ENCODE measurements around the gene RARB.

RARB gene

DNA sequence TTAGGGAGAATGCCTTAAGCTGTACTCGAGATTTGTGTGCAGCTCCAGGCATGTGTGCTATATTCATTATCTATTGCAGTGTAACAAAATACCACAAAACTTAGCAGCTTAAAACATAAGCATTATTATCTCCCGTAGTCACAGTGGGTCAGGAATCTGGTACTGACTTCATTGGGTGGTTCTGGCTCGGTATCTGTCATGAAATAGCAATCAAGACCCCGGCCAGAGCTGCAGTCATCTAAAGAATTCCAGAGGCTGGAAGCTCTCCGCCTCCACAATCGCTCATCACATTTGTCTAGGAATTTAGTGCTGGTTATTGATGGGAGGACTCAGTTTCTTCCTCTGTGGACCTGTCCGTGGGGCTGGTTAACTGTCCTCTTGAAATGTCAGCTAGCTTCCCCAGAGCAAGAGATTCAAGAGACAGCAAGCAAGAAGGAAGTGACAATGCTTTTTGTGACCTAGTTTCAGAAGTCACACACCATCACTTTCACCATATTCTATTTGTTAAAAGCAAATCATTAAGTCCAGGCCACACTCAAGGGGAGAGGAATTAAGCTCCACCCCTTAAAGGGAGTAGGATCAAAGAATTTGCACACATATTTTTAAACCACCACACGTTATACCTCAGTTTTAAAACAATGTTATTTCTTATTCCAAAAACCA is 160.5 kb downstream of the RARB start:
- H3K4me1 ChIP-seq (ENCODE audit: insufficient read depth, low read length) = peaks cover 8% of the 10 kb centered on the region
- no peaks in the 10 kb centered on the region for H3K36me3 ChIP-seq (ENCODE audit: insufficient read depth, low read length)
- H3K9me3 ChIP-seq (ENCODE audit: control insufficient read depth, insufficient read depth, low read length) = no peaks in the 10 kb centered on the region
- H3K9ac ChIP-seq (ENCODE audit: low read depth, low read length) = no peak overlapping the region

DNA sequence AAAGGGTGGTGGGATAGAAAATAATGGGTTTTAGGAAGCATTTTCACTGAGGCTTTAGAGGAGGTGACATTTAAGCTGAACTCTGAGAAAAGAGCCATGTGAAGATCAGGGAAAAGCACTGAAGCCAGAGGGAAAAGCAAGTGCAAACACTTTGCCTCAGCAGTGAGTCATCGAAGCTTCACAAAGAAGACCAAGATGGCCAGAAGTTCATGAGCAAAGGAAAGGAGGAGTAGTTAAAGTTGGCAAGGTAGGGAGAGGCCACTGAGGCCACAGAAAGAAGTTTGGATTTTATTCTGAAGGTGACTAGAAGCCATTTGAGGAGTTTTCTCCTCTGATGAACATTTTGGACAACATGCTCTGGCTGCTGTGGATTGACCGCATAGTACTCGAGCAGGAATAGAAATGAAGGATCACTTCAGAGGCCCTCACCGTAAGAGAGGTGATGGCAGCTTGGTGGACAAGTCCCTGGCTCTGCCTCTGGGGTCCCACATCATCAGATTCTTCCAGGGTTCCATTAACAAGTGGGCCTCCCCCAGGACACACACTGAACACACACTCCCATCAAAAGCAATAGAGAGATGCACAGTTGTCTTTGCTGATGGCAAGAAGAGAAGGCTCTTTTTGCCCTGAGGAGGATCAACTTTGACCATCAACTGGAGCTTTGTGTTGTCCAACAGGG is 161.2 kb downstream of the RARB start:
- Histone ChIP-seq H3K9ac (ENCODE audit: low read depth, low read length) (no peak overlapping the region), H3K36me3 (ENCODE audit: insufficient read depth, low read length) (no peaks in the 10 kb centered on the region), H3K4me1 (ENCODE audit: insufficient read depth, low read length) (peaks cover 8% of the 10 kb centered on the region), H3K9me3 (ENCODE audit: control insufficient read depth, insufficient read depth, low read length) (no peaks in the 10 kb centered on the region)

DNA sequence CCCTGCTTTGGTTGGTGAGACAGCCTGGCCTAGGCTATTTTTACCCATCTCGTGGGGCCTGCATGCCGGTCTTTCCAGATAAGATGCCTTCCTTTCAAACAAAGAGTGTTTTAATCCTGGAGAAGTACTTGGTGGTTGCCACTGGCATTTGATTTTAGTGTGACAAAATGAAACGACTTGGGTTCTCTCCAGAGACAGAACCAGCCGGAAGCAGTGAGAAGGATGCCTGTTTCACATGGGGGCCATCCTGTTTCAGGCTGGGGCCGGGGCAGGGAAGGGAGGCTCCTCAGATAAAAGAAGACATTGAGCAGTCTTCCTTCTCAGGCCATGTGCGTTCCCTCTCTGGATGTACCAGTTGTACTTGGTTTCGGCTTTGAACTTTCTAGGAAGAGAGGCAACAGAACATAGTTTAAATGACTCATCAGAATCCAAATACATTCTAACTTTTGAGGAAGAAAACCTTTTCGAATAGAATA is 161.8 kb downstream of the RARB start:
- Histone ChIP-seq H3K36me3 (ENCODE audit: insufficient read depth, low read length) (no peaks in the 10 kb centered on the region), H3K9me3 (ENCODE audit: control insufficient read depth, insufficient read depth, low read length) (no peaks in the 10 kb centered on the region), H3K9ac (ENCODE audit: low read depth, low read length) (no peak overlapping the region), H3K4me1 (ENCODE audit: insufficient read depth, low read length) (peaks cover 8% of the 10 kb centered on the region)

DNA sequence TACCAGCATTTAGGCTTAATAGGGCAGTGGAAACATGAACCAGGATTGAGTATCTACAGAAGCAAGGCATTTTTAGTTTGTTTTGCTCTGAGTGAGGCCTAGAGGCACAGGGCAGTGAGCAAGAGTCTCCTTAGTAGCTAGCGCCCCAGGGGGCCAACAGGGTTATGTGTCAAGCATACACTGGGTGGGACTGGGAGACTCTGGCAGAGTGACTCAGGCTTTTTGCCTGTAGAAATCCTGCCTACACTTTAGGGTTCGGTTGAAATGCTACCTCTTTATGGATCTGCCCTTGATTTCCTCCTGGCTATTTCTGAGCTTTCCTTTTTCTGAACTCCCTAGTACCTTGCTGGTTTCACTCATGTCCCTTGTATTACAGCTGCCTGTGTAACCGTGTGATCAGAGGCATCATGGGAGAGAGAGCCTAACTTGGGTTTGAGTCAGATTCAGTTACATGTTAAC is 164.5 kb downstream of the RARB start:
- Histone ChIP-seq H3K36me3 (ENCODE audit: insufficient read depth, low read length) (no peaks in the 10 kb centered on the region), H3K9me3 (ENCODE audit: control insufficient read depth, insufficient read depth, low read length) (no peaks in the 10 kb centered on the region), H3K9ac (ENCODE audit: low read depth, low read length) (no peak overlapping the region), H3K4me1 (ENCODE audit: insufficient read depth, low read length) (peaks cover 3% of the 10 kb centered on the region)

DNA sequence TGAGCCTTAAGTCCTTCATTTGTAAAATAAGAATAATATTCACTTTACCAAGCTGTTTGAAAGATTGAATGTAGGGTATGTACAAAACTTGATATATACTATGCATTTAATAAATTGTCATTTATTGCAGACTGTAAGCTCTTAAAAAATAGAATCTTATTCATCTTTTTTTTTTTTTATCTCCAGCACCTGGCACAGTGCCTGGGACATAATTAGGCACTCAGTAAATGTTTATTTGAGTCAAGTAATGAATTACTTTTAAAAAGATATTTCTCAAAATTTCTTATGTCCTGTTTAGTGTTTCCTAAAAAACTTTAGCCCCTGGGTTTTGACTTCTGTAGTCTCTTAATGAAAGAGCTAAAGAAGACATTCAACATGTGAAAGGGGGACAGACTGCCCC is 164.9 kb downstream of the RARB start:
- no peak overlapping the region for H3K9ac ChIP-seq (ENCODE audit: low read depth, low read length)

DNA sequence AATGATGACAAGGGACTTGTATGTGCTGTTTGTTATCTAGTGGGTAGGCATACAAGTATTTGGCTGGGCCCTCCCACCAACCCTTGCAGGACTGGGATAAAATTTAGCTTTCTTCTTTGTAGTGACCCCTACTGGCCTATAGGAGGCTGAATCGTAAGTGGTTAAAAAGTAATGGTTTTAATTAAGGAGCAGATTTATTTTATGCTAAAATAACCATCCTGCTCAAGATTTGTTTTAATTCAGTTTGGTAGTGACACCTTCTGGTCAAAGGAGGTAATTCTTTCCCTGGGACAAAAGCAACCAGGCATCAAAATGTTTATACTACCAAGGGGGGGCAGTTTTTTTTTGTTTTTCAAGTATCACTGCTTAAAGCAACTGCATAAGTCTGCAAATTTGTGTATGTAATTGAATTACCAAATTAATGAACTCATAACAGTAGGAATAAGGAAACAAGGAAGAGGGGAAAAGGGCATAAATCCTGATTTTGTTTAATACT is 166.0 kb downstream of the RARB start:
- Histone ChIP-seq H3K9ac (ENCODE audit: low read depth, low read length) (no peak overlapping the region), H3K36me3 (ENCODE audit: insufficient read depth, low read length) (no peaks in the 10 kb centered on the region), H3K9me3 (ENCODE audit: control insufficient read depth, insufficient read depth, low read length) (no peaks in the 10 kb centered on the region), H3K4me1 (ENCODE audit: insufficient read depth, low read length) (peaks cover 3% of the 10 kb centered on the region)

More for the DNA sequence above, 164.9 kb downstream of the RARB start:
- H3K9me3 ChIP-seq (ENCODE audit: control insufficient read depth, insufficient read depth, low read length) = no peaks in the 10 kb centered on the region
- no peaks in the 10 kb centered on the region for H3K36me3 ChIP-seq (ENCODE audit: insufficient read depth, low read length)
- H3K4me1 ChIP-seq (ENCODE audit: insufficient read depth, low read length) = peaks cover 3% of the 10 kb centered on the region

DNA sequence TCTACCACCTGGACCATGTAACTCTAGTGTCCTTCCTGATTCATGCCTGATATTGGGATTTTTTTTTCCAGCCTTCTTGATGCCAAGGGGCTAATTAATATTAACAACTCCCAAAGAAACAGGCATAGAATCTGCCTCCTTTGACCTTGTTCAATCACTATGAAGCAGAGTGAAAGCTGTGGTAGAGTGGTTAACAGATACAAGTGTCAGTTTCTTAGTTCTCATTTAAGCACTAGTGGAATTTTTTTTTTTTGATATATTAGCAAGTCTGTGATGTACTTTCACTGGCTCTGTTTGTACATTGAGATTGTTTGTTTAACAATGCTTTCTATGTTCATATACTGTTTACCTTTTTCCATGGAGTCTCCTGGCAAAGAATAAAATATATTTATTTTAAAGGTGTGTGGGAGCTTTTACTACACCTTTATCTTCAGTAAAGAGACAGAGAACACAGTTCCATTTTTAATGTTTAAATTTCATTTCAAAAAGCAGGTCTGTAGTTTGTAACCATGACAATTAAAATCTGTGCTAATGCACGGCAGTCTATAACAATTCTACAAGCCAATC is 169.6 kb downstream of the RARB start:
- Histone ChIP-seq H3K9ac (ENCODE audit: low read depth, low read length) (no peak overlapping the region), H3K36me3 (ENCODE audit: insufficient read depth, low read length) (peaks cover 3% of the 10 kb centered on the region; the same call in 1 of the 2 replicates), H3K4me1 (ENCODE audit: insufficient read depth, low read length) (peaks cover 3% of the 10 kb centered on the region), H3K9me3 (ENCODE audit: control insufficient read depth, insufficient read depth, low read length) (no peaks in the 10 kb centered on the region)

DNA sequence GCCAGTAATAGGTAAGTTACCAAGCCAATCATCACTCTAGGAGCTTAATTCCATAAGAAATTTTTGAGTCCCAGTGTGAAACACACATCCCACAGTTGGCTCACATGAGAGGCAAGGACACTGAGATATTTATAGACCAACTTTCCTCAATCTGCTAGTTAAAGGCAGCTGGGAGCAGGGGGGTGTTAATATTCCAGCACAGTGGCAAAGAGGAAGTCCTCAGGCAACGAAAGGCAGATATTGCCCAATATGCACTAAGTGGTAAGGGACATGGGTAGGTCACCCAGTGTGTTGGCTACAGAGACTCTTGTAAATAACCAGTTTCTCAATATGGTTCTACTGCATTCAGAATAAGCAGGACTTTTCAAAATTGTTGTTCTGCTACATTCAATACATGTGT is 175.6 kb downstream of the RARB start:
- Histone ChIP-seq H3K9me3 (ENCODE audit: control insufficient read depth, insufficient read depth, low read length) (no peaks in the 10 kb centered on the region), H3K36me3 (ENCODE audit: insufficient read depth, low read length) (peaks cover 7% of the 10 kb centered on the region; the same call in 1 of the 2 replicates), H3K4me1 (ENCODE audit: insufficient read depth, low read length) (no peaks in the 10 kb centered on the region), H3K9ac (ENCODE audit: low read depth, low read length) (no peak overlapping the region)

DNA sequence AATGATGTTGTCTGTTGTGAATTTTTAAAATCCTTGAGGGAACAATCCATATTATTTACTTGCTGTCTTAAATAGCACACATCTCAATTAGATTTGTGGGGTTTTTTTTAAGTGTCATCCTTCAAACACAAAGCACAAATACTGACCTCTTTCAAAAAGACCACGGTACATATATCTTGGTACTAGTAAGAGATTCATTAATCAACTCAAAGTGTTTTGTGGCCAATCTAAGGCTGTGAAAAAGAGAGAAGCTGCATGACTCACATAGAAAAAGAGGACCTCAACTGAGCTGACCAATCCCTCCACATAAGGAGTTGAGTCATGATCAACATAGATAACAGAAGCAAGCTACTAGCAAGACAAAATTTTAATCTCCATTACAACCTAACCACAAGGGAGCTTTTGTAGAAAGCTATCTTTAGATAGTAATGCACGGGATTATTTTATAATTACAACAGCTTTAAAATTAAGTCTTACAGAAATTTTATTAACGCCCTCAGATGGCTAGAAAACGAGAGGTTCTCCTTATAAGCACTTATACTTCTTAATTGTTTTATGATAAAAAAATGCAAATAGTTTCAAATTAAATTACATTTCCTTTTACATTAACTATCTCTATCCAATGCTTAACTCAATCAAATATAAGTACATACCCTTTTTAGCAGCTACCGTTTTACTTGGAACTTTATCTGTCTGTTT is 176.2 kb downstream of the RARB start:
- Histone ChIP-seq H3K4me1 (ENCODE audit: insufficient read depth, low read length) (no peaks in the 10 kb centered on the region), H3K9me3 (ENCODE audit: control insufficient read depth, insufficient read depth, low read length) (no peaks in the 10 kb centered on the region), H3K9ac (ENCODE audit: low read depth, low read length) (no peak overlapping the region), H3K36me3 (ENCODE audit: insufficient read depth, low read length) (peaks cover 5% of the 10 kb centered on the region; the same call in 1 of the 2 replicates)

DNA sequence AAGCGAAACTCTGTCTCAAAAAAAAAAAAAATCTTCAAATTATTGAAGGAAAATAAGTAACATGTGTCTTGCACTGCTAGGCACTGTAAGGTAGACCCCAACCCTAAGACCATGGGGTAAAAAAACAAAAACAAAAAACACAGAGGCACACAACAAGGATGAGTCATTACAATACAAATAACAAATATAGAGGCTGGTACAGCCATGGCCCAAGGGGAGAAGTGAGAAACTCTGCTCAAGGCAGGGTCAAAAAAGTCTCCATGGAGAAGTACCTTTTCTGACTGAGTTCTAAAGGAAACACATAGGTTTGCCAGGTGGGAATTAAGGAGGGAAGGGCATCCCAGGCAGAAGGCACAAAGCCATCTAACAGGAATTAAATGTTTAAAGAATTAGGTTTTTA is 182.1 kb downstream of the RARB start:
- Histone ChIP-seq H3K36me3 (ENCODE audit: insufficient read depth, low read length) (peaks cover 11% of the 10 kb centered on the region), H3K9ac (ENCODE audit: low read depth, low read length) (no peak overlapping the region), H3K9me3 (ENCODE audit: control insufficient read depth, insufficient read depth, low read length) (no peaks in the 10 kb centered on the region), H3K4me1 (ENCODE audit: insufficient read depth, low read length) (no peaks in the 10 kb centered on the region)

DNA sequence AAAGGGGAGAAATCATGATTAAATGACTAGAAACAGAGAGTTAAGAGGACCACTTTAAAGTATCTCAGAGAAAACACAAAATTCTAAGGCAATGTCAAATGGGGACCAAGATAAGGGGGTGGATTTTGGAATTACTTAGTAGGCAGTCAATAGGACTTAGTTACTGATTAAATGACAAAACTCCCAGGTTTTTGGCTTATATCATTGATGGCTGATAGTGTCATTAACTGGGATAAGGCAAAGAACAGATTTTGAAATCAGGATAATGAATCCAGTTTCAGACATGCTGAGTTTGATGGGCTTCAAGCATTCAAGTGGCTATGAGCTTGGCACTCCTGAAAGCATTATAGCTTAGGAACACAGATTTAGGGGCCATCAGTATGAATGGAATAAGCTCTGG is 182.7 kb downstream of the RARB start:
- Histone ChIP-seq H3K36me3 (ENCODE audit: insufficient read depth, low read length) (peaks cover 11% of the 10 kb centered on the region), H3K9me3 (ENCODE audit: control insufficient read depth, insufficient read depth, low read length) (no peaks in the 10 kb centered on the region), H3K4me1 (ENCODE audit: insufficient read depth, low read length) (no peaks in the 10 kb centered on the region), H3K9ac (ENCODE audit: low read depth, low read length) (no peak overlapping the region)

DNA sequence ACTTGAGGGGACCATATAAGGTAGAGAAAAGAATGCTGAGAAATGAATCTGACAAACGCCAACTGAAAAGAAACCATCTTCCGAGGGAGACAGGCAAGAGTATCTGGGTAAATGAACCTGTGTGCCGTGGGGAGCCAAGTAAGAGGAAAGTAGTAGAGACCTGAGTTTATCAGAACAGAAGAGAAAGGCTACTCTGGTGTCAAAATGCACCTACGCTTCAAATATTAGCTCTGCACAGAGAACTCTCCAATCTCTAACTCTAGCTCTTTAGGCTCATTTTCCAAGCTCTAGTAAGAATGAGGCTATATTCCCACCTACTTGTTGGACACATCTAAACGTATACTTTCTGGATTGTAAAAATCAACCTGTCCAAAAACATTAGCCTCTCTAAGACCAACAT is 183.1 kb downstream of the RARB start:
- Histone ChIP-seq H3K4me1 (ENCODE audit: insufficient read depth, low read length) (no peaks in the 10 kb centered on the region), H3K9ac (ENCODE audit: low read depth, low read length) (no peak overlapping the region), H3K36me3 (ENCODE audit: insufficient read depth, low read length) (peaks cover 11% of the 10 kb centered on the region), H3K9me3 (ENCODE audit: control insufficient read depth, insufficient read depth, low read length) (no peaks in the 10 kb centered on the region)

DNA sequence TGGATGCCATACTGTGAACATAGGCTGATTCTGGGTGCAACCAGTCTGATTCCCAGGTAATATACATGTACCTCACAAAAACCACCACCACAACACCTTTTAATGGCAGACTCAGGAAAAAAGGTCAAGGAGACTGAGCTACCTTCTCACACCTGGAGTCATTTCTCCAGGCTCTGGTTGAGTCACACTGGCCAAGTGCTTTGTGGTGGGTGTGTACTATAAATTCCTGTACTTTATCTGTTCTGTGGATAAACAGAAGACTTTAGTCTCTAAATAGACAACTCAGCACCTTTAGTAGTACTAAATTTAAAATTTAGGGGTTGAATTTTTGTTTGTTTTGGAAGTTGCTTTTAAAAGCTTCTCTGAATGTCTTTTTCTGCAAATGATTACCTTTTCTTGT is 190.0 kb downstream of the RARB start:
- H3K36me3 ChIP-seq (ENCODE audit: insufficient read depth, low read length) = peaks cover 6% of the 10 kb centered on the region

DNA sequence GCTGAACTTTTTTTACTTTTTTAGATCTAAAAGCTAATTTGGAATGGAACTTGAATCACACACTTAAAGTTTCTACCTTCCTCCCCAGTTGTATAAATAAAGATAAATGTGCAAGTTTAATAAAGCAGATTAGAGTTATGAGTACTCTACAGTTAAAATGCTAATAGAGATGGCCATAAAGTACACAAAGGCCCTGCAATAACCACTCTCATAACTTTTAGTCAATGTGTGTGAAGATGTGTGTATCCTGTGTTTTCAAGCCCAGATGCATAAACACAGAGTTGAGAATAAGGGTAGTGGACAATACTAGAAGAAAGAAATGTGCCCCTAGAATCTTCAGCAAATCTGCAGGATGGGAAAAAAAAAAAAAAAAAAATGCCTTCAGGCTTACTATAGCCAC is 191.3 kb downstream of the RARB start:
- no peak overlapping the region for H3K9ac ChIP-seq (ENCODE audit: low read depth, low read length)
- H3K4me1 ChIP-seq (ENCODE audit: insufficient read depth, low read length) = no peaks in the 10 kb centered on the region
- H3K9me3 ChIP-seq (ENCODE audit: control insufficient read depth, insufficient read depth, low read length) = no peaks in the 10 kb centered on the region
- peaks cover 12% of the 10 kb centered on the region for H3K36me3 ChIP-seq (ENCODE audit: insufficient read depth, low read length)

More for the DNA sequence above, 190.0 kb downstream of the RARB start:
- H3K9me3 ChIP-seq (ENCODE audit: control insufficient read depth, insufficient read depth, low read length) = no peaks in the 10 kb centered on the region
- no peak overlapping the region for H3K9ac ChIP-seq (ENCODE audit: low read depth, low read length)
- no peaks in the 10 kb centered on the region for H3K4me1 ChIP-seq (ENCODE audit: insufficient read depth, low read length)
